ENCODE results near the gene HNF1A. TPM values are rescaled to one million over a fixed set of nuclear protein-coding genes. Genes with fewer than 3 reads are reported as not detected.

Gene HNF1A
- total and polyA plus RNA-seq, 10 of the 15 experiments (the other 5 are each of a cell fraction or from before 2014, with no cell fraction given): 0.10 TPM; not detected in 9

GRCh38 chr12:121022713-121023112 lies 44.4 kb downstream of the HNF1A start:
- Histone ChIP-seq H2AFZ (ENCODE audit: control insufficient read depth, low read depth, low read length) (no peak overlapping the region), H3K9me3 (replicated peaks; ENCODE audit: control insufficient read depth, insufficient read depth, low read length) (no peaks in the 10 kb centered on the region), H3K4me3 (no peak overlapping the region), H3K79me2 (ENCODE audit: control insufficient read depth, insufficient read depth, low read length) (no peaks in the 10 kb centered on the region), H3K4me2 (ENCODE audit: control insufficient read depth, insufficient read depth) (no peak overlapping the region), H3K9ac (ENCODE audit: control insufficient read depth, insufficient read depth, low read length) (no peak overlapping the region), H3K27me3 (replicated peaks in 1 of 2; ENCODE audit: control insufficient read depth in 2 of 2, insufficient read depth in 2 of 2, low read length in 1 of 2) (no peaks in the 10 kb centered on the region), H3K27ac (ENCODE audit: control insufficient read depth, insufficient read depth) (no peak overlapping the region), H3K4me1 (ENCODE audit: control insufficient read depth, insufficient read depth, low read length) (no peaks in the 10 kb centered on the region), H3K36me3 (ENCODE audit: control insufficient read depth in 2 of 2, insufficient read depth in 2 of 2, low read length in 1 of 2) (no peaks in the 10 kb centered on the region), H4K20me1 (ENCODE audit: control insufficient read depth, insufficient read depth) (no peaks in the 10 kb centered on the region)
- intact Hi-C loops (cut with micrococcal nuclease; ENCODE audit: unreplicated experiment) (no loop called here), in situ Hi-C loops (cut with MboI) (no loop called here)
- no TSS peak for BruUV-seq (replicated peaks)
- DNase-seq (ENCODE audit: low read depth, low spot score) (no peak), FAIRE-seq (no peak), ATAC-seq (no peak)
- ChIA-PET SMC1A (ENCODE audit: uncharacterized antibody, unreplicated experiment) (no interaction called here), POLR2A (interaction anchor here (0.6 kb wide), 1 partner anchor 470 kb away, joined by 7 read pairs; no protein-coding TSS in a partner anchor), RAD21 (ENCODE audit: unreplicated experiment) (no interaction called here), CTCF (no interaction called here)
- TF ChIP-seq CEBPZ (IDR thresholded peaks at IDR 0.05; ENCODE audit: low read depth, low read length) (no peak), ZBTB40 (IDR thresholded peaks at IDR 0.05; ENCODE audit: borderline replicate concordance) (no peak)
- WGBS (ENCODE audit: insufficient coverage, insufficient replicate concordance, low lambda C conversion rate, missing lambda C conversion rate): 14% methylated on average over 2 of the region's 2 CpGs

Measured in GM12878 (cell line).